HG02623 (cell line): ENCODE measurements around the gene TMEM8B.
"Not testable (repeated sequence)": the region's sequence is repeated elsewhere in the genome, so short reads cannot be mapped to it uniquely, and the experiment has no call there.

ENCODE experiments used
- ATAC-seq: cut with Tn5 transposase; IDR thresholded peaks from one replicate; pipeline ENCODE4 v1.9.1; 2021; ENCODE audit warnings: moderate library complexity; ENCODE audit not compliant: unreplicated experiment

Gene TMEM8B

DNA sequence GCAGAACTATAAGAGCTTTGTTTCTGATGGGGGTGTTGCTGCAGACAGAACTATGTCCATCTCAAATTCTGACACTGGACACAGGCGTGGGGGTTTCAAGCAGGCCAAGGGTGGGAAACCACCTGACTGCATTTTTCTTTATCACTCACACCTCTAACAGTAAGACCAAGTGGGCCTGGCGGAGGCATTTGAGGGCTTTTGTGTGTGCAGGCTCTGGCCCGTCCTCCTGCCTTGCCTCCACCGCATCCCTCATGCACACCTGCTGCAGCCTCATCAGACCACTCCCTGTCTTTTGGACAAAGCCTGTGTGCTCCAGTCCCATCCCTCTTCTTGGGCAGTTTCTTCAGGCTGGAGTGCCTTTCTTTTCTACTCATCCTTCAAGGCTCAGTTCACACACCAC, 33.3 kb downstream of the TMEM8B start:
- no peak for ATAC-seq

DNA sequence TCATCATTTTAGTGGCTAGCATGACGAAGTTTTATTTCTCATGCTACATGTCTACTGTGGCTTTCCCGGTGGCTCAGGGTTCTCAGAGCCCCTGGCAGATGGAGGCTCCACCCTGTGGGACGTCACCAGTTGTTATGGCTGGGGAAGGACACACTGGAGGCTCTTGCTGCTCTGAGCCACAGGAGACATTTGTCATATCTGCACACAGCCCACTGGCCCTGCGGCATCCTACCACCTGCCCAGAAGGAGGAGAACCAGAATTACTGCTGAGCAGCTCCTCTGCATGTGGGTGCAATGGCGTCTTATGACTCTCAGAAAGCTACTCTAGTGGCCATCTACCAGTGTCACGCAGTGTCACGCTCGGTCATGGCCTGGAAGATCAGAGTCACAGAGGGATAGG, 34.6 kb downstream of the TMEM8B start:
- ATAC-seq: no peak

DNA sequence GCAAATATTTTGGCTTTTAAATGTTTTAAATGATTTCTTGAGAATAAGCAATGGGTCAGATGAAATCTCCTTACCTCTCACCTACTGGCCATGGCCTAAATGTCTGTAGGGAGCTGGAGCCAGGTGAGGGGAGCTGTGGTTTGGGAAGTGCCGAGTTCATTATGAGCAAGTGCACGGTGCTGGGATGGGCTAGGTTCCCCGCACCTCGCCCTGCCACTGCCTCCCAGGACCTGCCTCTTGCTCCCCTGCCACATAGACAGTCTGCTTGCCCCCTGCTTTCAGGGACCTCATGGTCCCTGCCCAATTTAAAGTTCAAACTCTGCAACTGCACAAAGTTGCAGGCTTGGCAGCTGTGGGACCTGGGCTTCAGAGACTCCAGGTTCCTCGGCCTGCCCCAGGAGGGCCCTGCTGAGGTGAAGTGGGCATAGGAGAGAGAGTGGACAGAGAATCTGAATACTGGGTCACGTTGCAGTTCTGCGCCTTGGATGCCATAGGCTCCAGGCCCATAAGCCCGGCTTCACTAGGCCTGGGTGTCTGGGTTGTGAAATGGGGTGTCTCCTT, 35.7 kb downstream of the TMEM8B start:
- ATAC-seq: no peak

DNA sequence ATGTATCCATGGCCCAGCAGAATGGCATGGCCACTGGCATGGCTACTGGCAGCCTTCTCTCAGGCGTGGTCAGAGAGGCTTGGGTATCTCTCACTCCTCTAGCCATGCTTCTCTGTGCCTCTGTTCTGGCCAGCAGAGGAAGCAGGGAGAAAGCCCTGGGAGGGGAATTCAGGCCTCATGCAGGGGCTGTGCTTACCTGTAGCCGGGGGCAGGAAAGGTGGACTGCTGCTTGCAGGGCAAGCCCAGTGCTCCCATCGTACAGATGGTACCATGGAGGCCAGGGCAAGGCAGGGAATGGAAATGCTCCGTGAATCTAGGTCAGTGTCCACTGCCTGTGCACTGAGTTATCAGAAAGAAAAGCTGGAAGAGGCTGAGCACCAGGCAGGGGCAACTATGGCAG, 38.5 kb downstream of the TMEM8B start:
- no peak for ATAC-seq

DNA sequence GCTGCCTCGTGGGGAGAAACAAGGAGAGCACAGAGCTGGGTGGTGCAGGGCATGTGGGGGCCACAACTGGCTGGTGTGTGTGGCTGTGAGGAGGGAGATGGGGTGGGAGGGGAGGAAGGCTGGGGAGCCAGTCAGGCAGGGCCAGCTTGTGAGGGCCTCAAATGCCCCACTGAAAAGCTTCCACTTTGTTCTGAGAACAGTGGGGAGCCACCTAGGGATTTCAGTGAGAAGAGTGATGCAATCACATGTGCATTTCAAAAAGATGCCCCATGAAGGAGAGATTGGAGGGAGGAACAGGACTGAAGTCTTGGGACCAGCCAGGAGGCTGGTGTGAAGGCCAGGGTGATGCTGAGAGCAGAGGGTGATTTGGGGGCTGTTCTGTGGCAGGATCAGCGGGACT, 39.9 kb downstream of the TMEM8B start:
- no peak for ATAC-seq

DNA sequence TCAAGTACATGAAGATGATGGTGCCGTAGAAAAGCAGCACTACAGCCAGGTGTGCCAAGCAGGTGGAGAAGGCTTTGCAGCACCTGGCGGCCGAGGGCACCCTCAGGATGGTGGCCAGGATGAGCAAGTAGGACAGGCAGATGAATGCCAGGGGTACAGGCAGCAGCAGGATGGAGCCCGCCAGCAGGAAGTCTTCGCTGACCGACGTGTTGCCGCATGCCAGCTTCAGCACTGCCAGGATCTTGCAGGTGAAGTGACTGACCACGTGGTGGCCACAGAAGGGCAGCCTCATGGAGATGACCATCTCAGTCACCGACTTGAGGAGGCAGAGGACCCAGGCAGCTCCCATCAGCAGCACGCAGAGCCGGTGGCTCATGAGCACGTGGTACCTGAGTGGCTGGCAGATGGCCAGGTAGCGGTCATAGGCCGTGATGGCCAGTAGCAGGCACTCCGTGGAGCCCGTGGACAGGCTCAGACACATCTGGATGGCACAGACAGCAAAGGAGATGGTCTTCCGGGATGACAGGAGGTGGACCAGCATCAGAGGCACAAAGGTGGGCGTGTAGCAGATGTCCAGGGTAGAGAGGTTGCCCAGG, 40.7 kb downstream of the TMEM8B start:
- ATAC-seq: no peak

DNA sequence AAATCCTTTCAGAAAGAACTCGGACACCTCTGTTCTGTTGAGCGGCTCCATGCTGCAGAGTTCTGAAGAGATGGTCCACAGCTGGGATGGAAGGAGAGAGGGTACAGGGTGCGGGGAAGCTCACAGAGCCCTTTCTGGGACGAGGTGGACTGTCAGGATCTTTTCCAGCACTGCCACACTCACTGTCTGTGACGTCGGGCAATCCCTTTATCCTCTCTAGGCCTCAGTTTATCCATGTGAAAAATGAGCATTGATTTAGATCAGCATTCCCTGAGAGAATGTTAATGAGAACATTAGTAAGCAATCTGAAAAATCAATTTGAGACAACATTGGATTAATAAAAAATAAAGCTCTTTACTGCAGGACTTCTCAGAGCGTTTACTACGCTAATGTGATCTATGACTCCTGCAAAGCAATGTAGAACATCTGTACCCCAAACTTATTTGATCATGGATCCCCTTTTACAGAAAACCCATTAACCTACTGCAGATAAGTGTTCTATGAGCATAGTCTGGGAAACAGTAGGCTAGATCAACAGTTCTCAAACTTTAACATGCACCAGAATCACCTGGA, 41.4 kb downstream of the TMEM8B start, which contains the start of gene OR13J1:
Gene OR13J1 (minus strand): TSS at position 51 of the 573 bp plus-strand sequence. CDS start 0 bp downstream, at position 51.
- no peak for ATAC-seq

DNA sequence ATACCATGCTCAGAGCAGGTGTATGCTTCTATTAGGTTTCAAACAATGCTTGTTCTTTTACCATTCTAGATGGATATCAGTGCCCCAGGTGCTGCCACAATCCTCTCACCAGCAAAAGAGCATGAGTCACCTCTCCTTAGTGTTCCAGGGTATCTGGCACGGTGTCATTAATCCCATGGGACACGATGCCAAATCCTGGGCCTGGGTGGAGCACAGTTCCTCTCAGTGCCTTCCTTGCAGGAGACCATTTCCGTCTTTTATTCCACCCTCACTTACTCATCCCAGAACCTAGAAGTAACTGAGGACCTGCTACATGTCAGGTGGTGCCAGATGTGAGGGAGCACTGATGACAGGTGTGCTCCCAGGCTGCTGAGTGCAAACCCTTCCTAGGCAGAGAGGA, 42.5 kb downstream of the TMEM8B start:
- no peak for ATAC-seq

DNA sequence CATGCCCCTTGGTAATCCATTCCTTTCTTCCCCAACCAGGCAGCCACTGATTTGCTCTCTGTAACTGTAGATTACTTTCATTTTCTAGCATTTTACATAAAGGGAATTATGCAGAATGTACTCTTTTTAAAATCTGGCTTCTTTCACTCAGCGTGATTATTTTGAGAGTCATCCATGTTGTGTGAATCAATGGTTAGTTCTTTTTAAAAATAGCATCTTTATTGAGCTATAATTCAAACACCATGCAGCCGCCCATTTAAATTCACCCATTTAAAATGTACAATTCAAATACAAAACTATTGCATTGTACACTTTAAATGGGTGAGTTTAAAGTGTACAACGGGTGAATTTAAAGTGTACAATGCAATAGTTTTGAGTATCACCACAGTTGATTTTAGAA, 43.5 kb downstream of the TMEM8B start:
- ATAC-seq: no peak

DNA sequence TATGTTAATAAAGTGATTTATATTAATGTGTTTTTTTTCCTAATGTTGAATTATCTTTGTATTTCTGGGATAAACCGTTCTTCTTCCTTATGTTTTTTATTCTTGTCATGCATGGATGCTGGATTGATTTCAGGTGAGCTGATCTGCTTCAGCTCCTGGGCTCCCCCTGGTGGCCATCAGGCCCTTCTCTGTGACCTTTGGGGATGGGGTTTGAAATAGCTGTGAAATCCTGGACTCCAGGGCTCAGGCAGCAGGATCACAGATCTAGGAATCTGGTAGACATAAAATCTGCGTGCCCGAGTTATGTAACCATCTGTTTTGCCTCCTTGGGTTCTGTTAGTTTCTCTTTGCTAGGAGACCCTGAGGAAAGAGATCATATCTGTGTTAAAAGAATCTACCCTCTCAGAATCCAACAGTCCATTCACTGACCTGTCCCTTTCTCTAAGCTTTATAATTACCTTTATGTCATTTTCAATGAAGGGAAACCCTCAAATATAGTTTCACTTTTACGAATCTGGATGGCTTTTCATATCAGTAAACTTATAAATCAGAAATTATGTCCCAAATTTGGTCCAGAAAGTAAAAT, 53.3 kb downstream of the TMEM8B start:
- ATAC-seq: no peak

DNA sequence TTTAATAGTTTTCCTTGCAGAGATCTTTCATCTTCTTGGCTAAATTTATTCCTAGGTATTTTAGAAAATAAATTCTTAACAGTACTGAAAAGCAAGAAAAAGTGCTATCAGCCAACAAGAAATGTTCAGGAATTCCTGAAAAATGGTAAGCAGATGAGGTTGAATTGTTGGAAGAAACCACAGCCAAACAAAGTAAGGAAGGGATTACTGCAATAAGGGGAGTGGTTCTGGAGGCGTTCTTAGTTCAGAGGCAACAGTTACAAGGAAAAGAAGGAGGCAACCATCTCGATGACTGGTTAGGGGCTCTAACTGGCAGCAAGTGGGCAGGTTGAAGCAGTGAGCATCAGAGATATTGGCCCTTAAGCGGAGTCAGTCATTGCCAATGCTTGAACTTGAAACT, 54.0 kb downstream of the TMEM8B start:
- ATAC-seq: no peak

DNA sequence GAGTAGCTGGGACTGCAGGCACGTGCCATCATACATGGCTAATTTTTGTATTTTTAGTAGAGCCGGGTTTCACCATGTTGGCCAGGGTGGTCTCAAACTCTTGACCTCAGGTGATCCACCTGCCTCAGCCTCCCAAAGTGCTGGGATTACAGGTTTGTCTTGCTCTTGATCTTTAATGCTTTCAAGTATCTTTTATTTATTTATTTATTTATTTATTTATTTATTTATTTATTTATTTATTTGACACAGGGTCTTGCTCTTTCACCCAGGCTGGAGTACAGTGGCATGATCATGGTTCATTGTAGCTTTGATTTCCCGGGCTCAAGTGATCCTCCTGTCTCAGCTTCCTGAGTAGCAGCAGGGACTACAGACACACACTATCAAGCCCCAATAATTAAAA, 55.9 kb downstream of the TMEM8B start:
- not testable (repeated sequence) for ATAC-seq

DNA sequence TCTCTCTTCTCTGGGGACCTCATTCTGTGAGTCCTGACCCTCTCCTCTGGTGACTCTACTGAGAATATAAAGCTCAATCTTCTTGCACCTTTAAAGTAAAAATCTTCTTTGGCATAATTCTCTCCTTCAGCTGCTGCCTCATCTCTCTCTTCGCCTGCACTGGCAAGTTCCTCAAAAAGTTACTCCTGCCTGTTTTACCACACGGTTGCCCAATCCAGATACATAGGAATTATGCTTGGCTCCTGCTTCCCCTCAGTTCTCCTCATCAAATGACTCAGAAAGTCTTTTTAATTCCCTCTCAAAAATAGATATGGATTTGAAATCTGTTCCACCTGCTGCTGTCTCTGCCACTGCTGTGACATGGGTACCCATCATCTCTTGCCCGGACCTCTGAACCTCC, 62.6 kb downstream of the TMEM8B start:
- no peak for ATAC-seq

DNA sequence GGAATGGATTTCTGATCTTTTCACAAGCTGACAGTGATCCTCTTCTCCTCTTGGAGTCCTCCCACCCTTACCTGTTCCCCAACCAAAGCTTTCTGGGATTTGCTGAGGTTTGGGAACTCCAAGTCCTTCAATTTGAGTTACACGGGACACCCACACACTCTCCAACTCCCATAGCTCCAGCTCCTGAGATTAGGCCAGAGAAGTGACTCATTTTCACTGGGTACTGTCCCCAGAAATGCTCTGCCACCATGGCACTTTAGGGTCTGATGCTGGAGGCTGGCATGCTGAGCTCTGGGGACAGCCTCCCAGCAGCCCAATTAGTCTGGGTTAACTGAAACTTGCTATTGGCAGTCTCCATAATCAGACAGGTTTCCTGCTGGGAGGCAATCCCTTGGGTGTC, 63.0 kb downstream of the TMEM8B start:
- ATAC-seq: no peak

DNA sequence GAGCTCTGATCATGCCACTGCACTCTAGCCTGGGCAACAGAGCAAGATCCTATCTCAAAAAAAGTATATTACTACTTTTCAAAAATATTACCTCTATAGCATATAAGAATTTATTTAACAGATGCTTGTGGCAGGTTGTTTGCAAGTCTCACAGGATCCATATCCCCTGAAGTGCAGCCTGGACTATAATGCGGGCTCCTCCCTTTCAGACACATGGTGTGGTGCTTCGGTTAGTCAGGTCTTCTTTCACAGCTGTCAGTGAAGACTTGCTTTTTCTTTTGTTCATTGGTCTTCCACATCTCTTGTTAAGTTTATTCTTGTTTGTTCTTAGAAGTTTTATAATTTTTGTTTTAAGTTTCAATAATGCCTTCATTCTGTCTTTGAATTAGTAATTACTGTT, 67.5 kb downstream of the TMEM8B start:
- no peak for ATAC-seq

DNA sequence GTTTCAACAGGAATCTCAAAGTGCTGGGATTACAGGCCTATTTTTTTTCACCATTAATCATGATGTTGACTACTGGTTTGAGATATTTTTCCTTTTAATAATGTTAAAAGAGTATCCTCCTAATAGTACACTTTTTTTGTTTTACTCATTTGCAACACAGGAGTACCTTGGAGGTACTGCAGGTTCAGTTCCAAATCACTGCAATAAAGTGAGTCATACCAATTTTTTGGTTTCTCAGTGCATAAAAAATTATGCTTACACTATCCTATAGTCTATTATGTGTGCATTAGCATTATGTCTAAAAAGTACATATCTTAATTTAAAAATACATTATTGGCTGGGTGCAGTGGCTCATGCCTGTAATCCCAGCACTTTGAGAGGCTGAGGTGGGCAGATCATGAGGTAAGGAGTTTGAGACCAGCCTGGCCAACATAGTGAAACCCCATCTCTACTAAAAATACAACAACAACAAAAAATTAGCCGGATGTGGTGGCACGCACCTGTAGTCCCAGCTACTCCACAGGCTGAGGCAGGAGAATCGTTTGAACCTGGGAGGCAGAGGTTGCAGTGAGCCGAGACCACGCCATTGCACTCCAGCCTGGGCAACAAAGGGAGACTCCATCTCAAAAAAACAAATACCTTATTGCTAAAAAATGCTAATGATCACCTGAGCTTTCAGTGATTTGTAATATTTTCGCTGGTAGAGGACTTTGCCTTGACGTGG, 68.5 kb downstream of the TMEM8B start:
- ATAC-seq: not testable (repeated sequence)

DNA sequence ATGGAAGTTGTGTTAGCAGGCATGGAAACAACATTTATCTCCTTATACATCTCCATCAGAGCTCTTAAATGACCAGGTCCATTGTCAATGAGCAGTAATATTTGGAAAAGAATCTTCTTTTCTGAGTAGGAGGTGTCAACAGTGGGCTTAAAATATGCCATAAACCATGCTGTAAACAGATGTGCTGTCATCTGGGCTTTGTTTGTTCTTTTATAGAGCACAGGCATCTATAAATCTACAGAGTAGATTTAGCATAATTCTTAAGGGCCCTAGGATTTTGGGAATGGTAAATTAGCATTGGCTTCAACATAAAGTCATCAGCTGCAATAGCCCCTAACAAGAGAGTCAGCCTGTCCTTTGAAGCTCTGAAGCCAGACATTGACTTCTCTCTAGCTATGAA, 69.3 kb downstream of the TMEM8B start:
- no peak for ATAC-seq

DNA sequence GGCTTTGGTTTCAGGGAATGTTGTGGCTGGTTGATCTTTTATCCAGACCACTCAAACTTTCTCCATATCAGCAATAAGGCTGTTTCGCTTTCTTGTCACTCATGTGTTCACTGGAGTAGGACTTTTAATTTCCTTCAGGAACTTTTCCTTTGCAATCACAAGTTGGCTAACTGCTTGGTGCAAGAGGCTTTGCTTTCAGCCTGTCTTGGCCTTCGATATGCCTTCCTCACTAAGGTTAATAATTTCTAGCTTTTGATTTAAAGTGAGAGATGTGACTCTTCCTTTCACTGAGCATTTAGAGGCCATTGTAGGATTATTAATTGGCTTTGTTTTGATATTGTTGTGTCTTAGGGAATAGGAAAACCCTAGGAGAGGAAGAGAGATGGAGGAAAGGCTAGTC, 70.0 kb downstream of the TMEM8B start:
- ATAC-seq: no peak

DNA sequence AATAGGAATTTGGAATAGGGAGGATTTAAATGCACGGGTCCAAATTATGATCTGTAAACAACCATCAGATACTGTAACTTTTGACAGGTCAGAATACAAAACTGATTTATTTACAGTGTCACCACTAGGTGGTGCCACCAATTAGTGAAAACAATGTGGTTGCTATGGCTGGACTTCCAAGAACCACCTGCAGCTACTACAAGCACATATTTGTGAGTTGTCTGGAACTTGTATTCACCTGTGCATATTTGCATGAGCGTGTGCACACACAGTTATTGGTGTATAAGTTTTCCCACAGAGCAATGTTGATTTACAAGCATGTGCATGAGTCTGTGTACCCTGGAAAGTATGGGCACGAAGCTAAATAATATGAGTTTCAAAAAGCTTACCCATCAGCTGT, 74.0 kb downstream of the TMEM8B start:
- no peak for ATAC-seq

DNA sequence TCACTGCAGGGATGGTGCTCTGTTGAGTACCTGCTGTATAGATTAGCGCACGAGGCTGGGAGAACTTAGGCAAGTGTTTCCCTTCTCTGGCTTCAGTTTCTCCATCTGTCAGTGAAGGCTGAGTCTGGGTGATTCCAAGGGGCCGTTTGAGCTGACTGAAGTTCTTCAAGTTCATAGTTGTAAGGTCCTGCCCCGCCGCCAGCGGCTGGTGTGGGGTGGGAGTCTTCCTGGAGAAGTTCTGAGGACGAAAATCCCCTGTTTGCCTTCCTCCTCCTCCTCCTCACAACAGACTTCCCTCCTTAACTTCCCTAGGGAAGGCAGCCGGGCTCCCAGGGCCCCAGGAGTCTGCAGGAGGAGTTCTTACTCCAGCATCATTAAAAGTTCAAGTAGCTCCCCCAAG, 75.3 kb downstream of the TMEM8B start:
- ATAC-seq: no peak

DNA sequence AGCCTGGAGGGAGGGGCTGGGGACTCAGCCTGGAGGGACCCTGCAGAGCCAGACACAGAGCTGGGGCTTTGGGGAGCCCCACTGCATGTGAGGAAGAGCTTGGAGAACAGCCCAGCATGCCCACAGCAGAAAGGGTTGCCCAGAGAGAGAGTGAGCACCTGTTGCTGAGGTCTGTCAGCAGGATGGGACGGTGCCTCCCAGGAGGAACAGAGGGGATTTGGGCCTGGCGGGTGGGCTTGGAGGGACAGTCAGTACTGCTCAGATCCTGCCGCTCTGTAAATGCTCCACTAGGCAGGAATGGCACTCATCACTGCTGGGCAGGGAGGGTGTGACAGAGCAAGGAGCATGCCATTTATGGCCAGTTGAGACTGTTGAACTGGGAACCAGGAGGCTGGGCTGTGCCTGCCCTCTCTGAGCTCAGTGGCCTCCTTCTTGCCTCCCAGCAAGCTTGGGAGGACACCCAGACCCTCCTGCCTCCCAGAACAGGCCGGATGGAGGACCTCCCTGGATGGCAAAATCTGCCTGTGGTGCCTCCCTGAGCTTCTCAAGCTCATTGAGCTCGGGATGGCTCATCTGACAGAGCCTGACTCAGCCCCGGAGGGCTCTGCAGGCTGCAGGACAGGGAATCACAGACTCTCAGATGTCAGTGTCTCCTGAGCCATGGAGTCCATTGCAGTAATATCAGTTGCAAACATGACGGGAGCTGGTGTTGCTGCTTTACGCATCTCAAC, 76.2 kb downstream of the TMEM8B start:
- no peak for ATAC-seq
